PFSK-1 (cell line): Measurements from ENCODE around the gene KCNQ2.

Source experiments
- FOXP2 ChIP-seq: optimal IDR thresholded peaks from 2 replicates; pipeline ENCODE3; 2011; ENCODE audit warnings: borderline replicate concordance, control low read depth, inconsistent platforms; ENCODE audit not compliant: insufficient read depth; ENCODE audit errors: extremely low read length, extremely low read depth
- POLR2AphosphoS5 ChIP-seq: IDR thresholded peaks from 2 replicates; pipeline ENCODE4 v1.6.1; 2012; ENCODE audit warnings: low read depth, mild to moderate bottlenecking, control low read depth, low read length, moderate library complexity
- REST ChIP-seq, 2 experiments: IDR thresholded peaks; 2 replicates each; pipeline versions ENCODE4 v1.6.1 to v1.8.0; 2011 to 2012; ENCODE audit warnings: low read depth in 2 of 2, low read length in 2 of 2, control low read depth in 1 of 2, inconsistent platforms in 1 of 2, mild to moderate bottlenecking in 1 of 2, moderate library complexity in 1 of 2; ENCODE audit not compliant: insufficient read depth in 1 of 2
- SIN3A ChIP-seq: IDR thresholded peaks from 2 replicates; pipeline ENCODE4 v1.6.1; 2012; ENCODE audit warnings: mild to moderate bottlenecking, low read length, moderate library complexity, borderline replicate concordance; ENCODE audit not compliant: insufficient read depth
- TAF1 ChIP-seq: IDR thresholded peaks from 2 replicates; pipeline ENCODE4 v1.6.1; 2012; ENCODE audit warnings: low read length, control low read depth, borderline replicate concordance; ENCODE audit not compliant: insufficient read depth

KCNQ2 gene

GRCh38 chr20:63505281-63505680 is 32.8 kb upstream of the KCNQ2 start:
- no peak for TF ChIP-seq REST (IDR thresholded peaks at IDR 0.05; ENCODE audit: insufficient read depth in 1 of 2, low read depth in 2 of 2, low read length in 2 of 2)
- TF ChIP-seq TAF1, result no peak

- TF ChIP-seq REST (IDR thresholded peaks at IDR 0.05; ENCODE audit: insufficient read depth in 1 of 2, low read depth in 2 of 2, low read length in 2 of 2) (no peak), POLR2AphosphoS5 (no peak), FOXP2 (no peak), TAF1 (no peak), SIN3A (no peak)
These were observed 32.2 kb upstream of the KCNQ2 start for GRCh38 chr20:63504642-63505041.

- no peak for TF ChIP-seq TAF1
- TF ChIP-seq FOXP2, result no peak
- no peak for TF ChIP-seq POLR2AphosphoS5
- no peak for TF ChIP-seq SIN3A
These were observed 31.1 kb upstream of the KCNQ2 start for GRCh38 chr20:63503524-63503923.

GRCh38 chr20:63502671-63503172 is 30.3 kb upstream of the KCNQ2 start:
- TF ChIP-seq TAF1, result no peak
- no peak for TF ChIP-seq FOXP2
- no peak for TF ChIP-seq POLR2AphosphoS5
- no peak for TF ChIP-seq REST (IDR thresholded peaks at IDR 0.05; ENCODE audit: insufficient read depth in 1 of 2, low read depth in 2 of 2, low read length in 2 of 2)

GRCh38 chr20:63501818-63502670 is 29.6 kb upstream of the KCNQ2 start:
- TF ChIP-seq SIN3A (no peak), POLR2AphosphoS5 (no peak)

- TF ChIP-seq SIN3A, result no peak
- TF ChIP-seq POLR2AphosphoS5, result no peak
- no peak for TF ChIP-seq TAF1
- TF ChIP-seq REST (IDR thresholded peaks at IDR 0.05; ENCODE audit: insufficient read depth in 1 of 2, low read depth in 2 of 2, low read length in 2 of 2), result no peak
- no peak for TF ChIP-seq FOXP2
These were observed 28.7 kb upstream of the KCNQ2 start for GRCh38 chr20:63500902-63501817.
